DMS 273 treated with DMSO at 0.1 percent for 48 hours (cell line): ENCODE data around the gene GIT1.

Source experiments
- DNase-seq: peaks from one replicate; lab custom pipeline; 2025; lab: John Stamatoyannopoulos, UW

GIT1 gene

DNA sequence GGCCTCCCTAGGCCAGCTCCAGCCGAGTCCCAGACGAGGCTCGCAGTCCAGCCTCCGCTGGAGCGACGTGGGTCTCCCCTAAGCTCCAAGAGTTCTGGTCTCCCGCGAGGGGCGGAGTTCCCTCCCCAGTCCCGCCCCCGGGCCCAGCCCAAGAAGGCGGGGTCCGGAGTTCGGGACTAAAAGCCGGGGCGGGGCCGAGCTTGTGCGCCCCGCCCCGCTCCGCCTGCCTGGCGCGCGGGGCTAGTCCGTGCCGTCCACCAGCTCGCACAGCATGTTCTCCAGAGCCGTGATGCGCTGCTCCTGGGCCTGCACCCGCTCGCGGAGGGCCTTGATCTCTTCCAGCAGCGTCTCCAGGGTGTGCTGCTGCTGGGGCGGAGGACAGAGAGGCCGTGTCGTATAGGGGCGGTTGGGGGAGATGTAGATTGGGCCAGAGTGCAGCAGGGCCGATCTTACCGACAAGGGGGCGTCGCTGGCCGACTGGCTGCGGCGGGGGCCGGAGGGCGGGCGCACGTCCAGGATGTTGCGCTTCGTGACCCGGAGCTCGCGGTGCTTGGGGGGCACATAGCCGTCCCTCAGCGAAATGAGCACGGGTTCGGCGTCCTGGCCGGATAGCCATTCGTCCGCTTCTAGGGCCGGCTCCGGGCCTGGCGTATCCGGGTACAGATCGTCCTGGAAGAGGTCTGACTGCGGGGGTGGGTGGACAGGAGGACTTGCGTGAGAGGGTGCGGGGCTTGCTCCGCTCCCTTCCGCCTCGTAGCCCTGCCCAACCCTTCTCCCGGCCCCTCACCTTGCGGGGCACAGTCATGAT, 26.2 kb upstream of the GIT1 start:
- peak; percentile 49 for DNase-seq

DNA sequence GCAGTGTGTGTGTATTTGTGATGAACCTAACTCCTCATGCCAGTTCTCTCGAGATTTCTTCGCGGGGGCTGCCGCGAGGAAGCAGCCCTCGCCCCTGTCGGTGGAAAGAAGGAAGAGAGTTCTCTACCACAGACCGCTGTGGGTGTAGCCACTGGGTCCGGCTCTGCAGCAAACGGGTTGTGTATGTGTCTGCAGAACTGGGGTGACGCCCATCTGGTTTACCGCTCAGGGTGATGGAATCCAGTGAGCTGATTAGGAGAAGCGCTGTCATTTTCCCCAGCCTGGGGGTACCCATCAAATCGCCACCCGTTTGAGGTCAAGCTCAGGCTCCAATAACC, 25.6 kb upstream of the GIT1 start:
- DNase-seq, result no peak

DNA sequence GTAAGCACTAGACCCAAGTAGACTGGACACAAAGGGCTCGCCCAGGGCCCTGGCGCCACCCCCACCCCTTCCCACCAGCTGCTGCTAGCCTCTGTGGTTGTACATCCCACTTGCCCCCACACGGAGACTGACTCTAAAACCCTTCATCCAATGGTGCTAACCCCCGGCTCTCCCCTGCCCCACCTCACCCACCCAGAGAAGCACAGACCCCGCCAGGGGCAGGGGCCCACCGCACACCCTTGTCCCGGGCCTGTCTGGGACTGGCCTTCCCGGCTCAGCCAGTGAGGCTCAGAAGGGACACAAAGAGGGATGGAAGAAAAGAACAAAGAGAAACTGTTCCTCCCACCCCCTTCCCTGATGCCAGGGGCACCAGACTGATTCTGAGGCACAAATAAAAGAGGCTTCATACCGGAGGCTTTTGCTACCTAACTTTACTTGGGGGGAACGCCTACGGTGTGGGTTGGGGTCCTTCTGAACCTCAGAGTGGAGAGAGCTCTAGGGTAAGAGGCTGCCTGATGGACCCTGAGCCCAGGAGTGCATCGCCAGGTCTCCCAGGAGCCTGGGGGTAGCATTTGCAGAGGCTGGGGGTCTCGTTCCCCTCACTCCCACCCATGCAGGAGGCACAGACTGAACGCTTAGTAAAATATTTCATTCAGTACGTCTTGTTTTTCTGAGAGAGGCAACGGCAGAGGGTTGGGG, 25.1 kb upstream of the GIT1 start:
- no peak for DNase-seq

DNA sequence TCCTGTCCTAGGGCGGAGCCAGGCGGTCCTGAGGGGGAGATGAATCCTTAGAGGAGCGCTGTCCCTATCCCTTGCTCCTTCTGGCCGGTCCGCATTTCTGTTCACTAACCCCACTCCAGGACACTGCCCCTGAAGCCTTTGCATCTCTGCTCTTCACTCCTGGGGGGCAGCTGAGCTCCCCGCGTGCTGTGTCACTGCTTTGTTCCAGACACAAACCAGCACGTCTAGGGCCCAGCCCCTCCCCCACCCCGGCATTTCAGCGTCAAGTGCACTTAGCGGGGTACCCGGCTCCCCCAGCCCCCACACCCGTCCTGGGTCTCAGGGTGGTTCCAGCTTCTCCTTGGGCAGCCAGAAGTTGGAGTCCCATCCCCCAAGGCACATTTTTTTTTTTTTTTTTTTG, 24.4 kb upstream of the GIT1 start:
- DNase-seq, result no peak

DNA sequence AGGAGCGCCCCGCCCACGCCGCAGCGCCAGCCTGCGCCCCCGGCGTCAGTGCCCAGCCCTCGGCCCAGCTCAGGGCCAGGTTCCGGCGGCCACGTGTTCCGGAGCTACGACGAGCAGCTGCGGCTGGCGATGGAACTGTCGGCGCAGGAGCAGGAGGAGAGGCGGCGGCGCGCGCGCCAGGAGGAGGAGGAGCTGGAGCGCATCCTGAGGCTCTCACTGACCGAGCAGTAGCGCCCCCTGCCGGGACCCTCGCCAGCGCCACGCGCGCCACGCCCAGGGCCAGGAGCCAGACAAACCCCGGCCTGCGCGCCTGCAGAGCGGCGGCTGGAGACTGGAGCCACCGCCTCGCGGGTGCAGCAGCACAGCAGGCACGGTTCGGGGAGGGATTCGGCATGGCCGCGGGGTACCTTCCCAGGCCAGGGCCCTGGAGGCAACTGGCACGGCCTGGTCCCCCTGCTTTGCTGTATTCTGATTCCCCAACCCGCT, 23.9 kb upstream of the GIT1 start:
- DNase-seq, result no peak

DNA sequence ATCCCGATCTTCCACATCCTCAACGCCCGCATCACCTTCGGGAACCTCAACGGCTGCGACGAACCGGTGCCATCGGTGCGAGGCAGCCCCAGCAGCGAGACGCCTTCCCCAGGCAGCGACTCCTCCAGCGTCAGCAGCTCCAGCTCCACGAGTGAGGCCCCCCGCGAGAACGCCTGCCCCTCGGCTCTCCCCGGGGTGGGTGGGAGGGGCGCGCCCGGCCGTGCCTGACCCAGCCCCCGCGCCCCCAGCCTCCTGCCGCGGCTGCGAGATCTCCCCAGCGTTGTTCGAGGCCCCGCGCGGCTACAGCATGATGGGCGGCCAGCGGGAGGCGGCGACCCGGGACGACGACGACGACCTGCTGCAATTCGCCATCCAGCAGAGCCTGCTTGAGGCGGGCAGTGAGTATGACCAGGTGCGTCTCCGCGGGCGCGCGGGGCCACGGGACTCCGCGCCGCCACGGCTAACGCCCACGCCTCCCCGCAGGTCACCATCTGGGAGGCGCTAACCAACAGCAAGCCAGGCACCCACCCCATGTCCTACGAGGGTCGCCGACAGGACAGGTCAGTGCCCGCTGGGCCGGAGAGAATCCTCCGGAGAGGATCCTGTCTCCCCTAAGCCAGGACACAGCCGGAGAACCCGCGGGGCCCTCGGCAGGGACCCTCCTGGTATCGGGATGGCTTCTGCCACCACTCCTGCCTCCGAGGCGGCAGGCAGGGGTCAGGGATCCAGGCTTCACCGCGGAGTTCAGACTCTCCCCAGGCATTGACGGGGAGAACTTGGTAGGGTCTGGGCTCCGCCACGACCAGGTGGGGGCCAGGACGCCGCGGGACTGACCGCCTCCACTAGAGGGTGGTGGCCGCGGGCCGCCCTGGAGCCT, 23.2 kb upstream of the GIT1 start:
- DNase-seq, result no peak

DNA sequence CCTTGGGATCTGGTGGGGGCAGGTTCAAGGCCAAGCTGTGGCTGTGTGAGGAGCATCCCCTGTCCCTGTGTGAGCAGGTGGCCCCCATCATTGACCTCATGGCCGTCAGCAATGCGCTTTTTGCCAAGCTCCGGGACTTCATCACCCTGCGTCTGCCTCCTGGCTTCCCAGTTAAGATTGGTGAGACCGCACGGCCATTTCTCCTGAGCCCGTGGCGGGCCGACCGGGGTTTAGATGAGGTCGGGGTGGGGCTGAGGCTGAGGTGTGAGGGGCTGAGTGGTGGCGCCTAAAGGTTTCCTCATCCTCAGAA, 22.6 kb upstream of the GIT1 start:
- no peak for DNase-seq

DNA sequence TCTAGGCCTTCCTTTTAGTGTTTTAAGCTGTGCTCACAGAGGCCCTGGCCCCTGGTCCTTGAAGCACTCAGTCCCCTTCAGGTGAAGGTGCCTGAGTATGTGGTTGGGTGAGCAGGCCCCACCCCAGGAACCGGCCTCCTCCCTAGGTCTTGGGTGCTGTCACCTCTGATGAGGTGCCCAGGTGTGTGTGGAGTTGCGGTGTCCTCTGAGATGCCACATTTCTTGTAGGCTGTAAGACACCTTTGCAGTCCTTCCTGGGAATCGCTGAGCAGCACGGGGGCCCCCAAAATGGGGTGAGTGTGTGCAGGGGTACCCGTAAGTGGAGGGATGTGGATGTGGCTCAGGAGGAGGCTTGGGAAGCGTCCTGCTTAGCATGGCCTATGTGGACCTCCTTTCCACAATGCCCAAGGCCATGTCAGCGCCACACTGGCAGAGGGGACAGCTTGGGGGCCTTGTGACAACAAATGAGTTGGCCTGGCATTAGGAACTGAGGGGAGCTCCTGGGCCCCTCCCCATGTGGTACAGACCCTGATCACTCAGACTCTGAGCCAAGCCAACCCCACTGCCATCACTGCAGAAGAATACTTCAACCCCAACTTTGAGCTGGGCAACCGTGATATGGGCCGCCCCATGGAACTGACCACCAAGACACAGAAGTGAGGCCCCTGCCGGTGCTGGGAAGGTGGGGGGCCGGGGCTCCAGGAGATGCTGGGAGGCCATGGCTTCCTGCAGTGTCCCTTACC, 22.1 kb upstream of the GIT1 start:
- DNase-seq, result no peak

DNA sequence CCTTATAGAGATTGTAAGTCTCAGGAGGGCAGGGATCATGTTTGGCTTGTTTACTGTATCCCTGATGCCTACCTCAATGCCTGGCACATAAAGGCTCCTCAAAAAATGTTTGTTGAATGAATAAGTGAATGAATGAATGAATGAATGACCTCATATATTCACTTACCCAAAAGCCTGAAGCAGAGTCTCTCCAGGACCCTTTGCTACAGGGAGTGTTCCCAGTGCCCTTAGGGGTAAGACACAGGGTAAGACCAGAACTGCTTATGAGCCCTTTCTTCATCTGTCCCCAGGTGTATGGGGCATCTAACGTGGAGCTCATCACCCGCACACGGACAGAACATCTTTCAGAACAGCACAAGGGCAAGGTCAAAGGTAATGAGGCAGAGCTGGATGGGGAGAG, 20.9 kb upstream of the GIT1 start:
- no peak for DNase-seq

DNA sequence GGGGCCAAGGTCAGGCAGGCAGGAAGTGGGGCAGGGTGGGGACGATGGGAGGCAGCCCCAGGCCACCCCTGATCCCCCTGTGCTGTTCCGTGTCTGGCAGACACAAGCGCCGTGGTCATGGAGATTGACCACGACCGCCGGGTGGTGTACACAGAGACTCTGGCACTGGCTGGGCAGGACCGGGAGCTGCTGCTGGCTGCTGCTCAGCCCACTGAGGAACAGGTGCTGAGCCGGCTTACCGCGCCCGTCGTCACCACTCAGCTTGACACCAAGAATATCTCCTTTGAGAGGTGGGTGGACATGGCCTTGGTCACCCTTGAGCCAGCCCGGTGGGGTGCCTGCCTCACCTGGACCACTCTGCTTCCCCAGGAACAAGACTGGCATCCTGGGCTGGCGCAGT, 19.5 kb upstream of the GIT1 start:
- DNase-seq, result no peak

DNA sequence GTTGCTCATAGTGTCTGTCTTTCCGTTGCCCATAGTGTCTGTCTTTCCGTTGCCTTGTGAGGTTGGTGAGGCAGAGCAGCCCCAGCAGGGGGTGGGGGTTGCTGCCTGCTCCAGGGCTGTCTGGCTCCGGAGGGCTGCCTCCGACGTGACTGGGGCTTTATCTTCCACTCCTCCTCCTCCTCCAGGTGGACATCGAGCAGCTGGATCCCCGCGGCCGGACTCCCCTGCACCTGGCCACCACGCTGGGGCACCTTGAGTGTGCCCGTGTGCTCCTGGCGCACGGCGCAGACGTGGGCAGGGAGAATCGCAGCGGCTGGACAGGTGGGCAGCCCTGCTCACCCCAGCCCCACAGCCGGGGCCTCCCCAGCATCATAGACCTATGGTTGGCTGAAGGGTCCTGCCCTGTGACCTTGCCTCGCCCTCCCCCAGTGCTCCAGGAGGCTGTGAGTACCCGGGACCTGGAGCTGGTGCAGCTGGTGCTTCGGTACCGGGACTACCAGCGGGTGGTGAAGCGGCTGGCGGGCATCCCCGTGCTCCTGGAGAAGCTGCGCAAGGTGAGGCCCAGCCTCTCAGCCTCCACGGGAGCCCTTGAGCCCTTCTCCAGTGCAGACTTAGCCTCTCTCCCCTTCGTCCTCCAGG, 18.2 kb upstream of the GIT1 start:
- DNase-seq, result no peak

DNA sequence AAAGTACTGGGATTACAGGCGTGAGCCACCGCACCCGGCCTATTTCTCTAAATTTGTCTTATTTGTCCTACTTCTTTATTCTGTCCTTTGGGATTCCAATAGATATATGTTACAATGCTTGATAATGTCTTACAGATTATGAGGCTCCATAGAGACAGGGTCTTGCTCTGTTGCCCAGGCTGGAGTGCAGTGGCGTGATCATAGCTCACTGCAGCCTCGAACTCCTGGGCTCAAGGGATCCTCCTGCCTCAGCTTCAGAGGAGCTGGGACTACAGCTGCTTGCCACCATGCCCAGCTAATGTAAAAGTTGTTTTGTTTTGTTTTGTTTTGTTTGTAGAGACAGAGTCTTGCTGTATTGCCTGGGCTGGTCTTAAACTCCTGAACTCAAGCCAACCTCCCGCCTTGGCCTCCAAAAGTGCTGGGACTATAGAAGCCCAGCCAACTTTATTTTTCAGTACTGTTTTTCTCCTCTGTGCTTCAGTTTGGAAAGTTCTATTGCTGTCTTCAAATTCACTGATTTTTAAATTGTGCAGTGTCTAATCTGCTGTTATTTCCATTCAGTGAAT, 13.7 kb upstream of the GIT1 start:
- DNase-seq, result no peak

DNA sequence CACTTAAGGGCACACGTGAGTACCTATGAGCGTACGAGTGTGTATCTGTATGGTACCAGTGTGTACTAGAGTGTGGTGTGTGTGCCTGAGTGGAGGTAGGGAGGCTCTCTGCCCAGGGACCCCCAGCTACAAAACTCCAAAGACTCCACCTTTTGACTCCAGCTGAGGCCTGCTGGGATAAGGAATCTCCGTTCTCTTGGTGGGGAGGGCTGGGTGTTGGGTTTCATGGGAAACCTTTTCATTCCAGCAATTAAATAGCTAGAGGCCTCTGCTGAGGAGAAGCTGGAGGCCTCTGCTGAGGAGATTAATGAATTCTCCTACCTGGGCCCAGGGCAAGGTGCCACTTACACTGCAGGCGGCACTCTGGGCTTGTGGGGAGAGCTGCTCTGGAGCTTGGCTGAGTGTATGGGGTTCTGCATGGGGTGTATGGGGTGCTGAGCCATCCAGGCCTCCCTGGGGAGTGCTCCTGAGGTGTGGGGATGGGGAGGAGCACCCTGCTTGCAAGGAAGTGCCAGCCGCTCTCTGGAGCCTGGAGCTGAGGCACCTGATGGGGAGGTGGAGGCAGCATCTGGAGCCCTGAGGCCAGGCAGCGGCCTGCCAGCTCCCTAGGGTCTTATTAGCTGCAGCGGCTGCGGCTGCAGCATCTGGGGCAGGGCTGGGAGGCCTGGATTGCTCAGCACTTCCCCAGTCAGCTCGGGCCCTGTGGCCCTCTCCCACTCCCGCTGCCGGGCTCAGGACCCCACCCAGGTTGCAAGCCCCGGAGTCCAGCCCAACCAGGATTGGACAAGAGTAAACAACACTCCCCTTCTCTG, 8.1 kb upstream of the GIT1 start:
- DNase-seq, result peak; percentile 60

DNA sequence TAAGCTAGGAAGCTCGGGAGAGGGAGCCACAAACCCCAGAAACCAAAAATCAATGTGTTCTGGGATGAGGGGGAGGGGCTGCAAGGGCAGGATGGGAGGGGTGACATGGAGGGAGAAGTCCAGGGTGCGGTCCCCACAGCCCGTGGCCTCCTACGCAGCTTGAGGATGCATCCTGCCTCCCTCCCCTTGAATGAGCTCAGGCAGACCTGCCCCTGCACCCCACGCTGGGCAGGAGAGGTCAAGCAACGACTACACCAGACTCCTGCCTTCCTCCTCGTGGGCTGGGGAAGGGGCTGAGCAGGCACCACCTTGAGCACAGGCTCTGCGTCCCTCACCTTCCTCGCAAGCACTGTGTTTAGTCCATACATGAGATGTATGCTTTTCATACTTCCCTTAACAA, 7.4 kb upstream of the GIT1 start:
- no peak for DNase-seq

DNA sequence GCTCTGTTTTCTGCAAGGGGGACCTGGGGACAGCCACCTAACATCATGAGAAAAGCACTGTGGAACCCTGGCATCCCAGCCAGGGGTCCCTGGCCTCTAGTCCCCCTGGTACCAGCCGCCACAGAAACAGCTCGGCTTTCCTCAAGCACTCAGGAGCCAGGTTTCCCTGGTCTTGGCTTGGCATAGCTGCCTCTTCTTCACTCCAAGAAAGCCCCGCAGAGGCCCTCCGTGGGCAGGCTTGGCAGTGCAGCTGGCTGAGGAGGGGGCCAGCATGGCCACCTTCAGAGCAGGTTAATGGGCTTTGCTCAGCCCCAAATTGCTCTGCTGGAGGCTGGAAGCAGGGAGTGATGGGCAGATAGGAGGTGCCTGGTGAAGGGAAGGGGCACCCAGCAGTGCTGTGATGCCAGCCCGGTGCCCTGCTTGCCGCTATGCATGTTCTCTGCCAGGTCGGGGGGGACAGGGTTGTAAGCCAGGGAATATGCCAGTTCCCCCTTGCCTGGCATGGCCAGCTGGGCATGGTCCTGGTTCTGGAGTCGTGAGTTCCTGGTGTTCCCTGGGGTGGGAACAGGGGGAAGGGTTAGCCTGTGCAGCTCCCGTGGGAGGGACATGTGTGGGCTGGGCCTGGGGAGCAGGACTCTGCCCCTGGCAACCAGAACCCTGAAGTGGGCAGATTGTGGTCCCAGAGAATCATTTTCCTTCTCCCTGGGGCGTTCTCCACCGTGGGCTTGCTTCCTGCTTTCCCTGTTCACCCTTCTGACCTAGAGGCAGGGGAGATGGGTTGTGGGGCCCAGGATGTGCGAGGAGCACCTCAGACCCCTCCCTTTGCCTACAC, 6.7 kb upstream of the GIT1 start:
- no peak for DNase-seq

DNA sequence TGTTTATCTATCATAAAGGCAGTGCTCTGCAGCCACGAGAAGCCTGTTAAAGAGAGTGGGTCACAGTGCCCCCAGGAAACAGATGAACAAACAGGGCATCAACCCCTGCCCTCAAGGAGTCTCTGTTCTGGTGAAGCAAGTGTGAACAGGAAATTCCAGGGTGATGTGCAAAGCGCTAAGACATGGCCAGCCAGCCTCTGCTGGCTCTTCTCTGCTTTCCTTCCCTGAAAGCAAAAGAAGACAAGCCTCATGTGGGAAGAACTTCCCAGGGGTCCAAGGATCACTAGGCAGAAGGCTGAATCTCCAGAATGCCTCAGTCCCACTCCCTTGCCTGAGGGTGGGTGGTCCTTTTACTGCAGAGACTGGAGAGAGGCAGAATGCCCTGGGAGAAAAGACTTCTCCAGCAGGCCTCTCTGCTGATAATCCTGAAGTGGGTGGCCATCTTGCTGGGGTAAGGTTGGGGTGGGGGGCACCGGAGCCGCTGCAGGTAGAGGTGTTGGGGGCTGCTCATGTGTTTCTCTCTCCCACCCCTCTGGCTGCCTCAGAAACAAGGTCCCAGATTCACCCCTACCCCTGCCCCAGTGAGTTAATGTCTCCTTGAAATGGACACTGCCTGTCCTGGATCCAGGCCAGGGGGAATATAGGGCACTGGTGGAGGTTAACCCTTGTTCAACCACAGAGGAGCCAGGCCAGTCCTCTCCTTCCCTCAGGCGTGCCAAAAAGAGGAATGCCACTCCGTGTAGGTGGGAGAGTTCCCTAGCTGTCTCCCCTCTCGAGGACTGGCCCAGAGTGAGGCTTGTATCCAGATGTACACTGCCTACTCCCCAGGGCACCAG, 5.9 kb upstream of the GIT1 start:
- DNase-seq, result no peak

DNA sequence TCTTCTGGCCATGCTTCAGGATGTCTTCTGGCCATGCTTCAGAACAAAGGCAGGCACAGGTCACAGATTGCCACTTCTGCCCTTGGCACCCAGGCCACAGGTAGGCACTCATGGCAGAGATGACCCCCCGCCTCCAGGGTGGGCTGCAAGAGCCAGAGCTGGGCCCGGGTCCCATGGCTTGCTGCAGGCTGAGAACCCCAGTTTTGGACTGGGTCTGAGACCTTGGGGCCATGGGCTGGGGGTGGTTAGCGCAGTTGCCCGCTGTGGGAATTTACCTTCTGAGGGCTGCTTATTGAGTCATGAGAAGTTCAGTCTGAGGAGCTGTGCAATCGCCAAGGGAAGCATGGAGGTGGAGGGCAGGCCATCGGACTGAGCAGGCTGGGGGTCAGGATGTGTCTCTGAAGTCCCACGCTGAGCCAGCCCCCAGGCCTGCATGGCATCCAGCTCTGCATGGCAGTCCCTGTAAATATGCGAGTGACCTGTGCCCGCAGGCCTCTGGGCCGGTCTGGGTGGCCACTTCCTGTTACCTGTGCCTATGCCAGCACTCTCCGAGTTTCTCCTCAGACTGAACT, 5.2 kb upstream of the GIT1 start:
- no peak for DNase-seq
